ENCODE results near the gene ARMC6.

ARMC6 gene

DNA sequence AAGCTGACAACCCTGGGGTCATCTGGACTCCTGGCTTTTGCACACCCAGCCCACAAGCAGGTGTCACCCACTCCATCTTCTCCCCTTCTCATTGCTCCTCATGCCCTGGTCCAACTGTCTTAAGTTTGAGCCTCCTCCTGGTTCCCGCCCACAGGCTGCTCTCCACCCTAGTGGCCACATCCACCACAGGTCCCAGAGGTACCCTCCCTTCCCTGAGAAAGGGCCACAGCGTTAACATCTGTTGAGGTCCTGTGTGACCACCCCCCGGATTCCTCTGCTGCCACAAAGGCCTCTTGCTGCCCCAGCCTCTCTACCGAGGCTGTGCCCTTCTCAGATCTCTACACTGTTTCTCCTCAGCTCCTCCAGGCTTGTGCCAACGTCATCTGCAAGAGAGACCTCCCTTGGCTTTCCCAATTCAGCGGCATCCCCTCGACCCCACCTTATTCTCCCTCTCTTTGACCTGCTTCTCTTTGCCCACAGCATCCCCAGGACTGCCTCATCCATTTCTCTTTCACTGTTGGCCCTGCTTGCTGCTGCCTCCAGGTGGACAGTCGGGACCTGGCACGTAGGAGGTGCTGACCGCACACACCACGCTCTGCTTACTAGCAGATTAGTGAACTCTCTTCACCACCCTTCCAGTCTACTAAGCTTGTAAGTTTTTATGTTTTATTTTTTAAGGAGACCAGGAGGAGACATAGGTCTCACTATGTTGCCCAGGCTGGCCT lies 33.3 kb upstream of the ARMC6 start:
- H3K4me2 ChIP-seq (ENCODE audit: low read depth, low read length) = no peak overlapping the region
- H3K36me3 ChIP-seq (replicated peaks; ENCODE audit: insufficient read depth, low read length) = peaks cover 5% of the 10 kb centered on the region; the same call in 1 of the 2 replicates
- no peaks in the 10 kb centered on the region for H4K20me1 ChIP-seq (ENCODE audit: insufficient read depth, low read length)
- no peak overlapping the region for H3K9ac ChIP-seq (ENCODE audit: low read length)
- no peak overlapping the region for H2AFZ ChIP-seq (ENCODE audit: low read length)
- no peak overlapping the region for H3K4me3 ChIP-seq (ENCODE audit: low read length)
- no peak for DNase-seq
- H3K27me3 ChIP-seq (replicated peaks; ENCODE audit: insufficient read depth, low read length) = no peaks in the 10 kb centered on the region
- no peaks in the 10 kb centered on the region for H3F3A ChIP-seq (ENCODE audit: insufficient read depth, low read length)
- peaks cover 7% of the 10 kb centered on the region; the same call in 1 of the 2 replicates for H3K79me2 ChIP-seq (ENCODE audit: low read length)
- H3K27ac ChIP-seq (ENCODE audit: low read length) = no peak overlapping the region
- no peaks in the 10 kb centered on the region for H3K4me1 ChIP-seq (ENCODE audit: low read length)
- H3K9me3 ChIP-seq (replicated peaks; ENCODE audit: insufficient read depth, low read length) = no peaks in the 10 kb centered on the region
- TF ChIP-seq EZH2 (optimal IDR thresholded peaks at IDR 0.05; ENCODE audit: low read depth, low read length) (no peak), CTCF (IDR thresholded peaks at IDR 0.05; ENCODE audit: low read length) (peak; percentile 16)
- no peaks in the 10 kb centered on the region for H3K9me2 ChIP-seq (replicated peaks; ENCODE audit: insufficient read depth, low read length)

DNA sequence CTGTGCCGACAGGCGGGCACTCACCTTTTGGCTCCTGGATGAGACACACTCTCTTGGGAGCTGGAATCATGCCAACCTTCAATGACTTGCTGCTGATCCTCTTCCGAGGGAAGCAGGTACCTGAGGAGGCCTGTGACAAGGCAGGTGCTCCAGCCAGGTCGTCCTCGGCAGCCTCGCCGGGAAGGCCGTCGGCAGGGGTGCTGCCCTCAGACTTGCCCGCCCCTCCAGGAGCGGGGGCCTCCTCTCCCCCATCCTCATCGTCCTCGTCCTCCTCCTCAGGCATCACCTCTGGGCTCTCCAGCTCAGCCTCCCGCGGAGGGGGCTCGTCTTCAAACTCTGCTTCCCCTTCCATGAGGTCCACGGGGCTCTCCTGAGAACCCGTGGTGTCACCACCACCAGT lies 29.3 kb upstream of the ARMC6 start:
- Histone ChIP-seq H3K79me2 (ENCODE audit: low read length) (peaks cover 10% of the 10 kb centered on the region; the same call in 1 of the 2 replicates), H3K27me3 (replicated peaks; ENCODE audit: insufficient read depth, low read length) (no peaks in the 10 kb centered on the region), H3K9ac (ENCODE audit: low read length) (no peak overlapping the region), H4K20me1 (ENCODE audit: insufficient read depth, low read length) (no peaks in the 10 kb centered on the region), H3K36me3 (replicated peaks; ENCODE audit: insufficient read depth, low read length) (peaks cover 11% of the 10 kb centered on the region), H3K4me1 (ENCODE audit: low read length) (no peaks in the 10 kb centered on the region), H3K9me2 (replicated peaks; ENCODE audit: insufficient read depth, low read length) (no peaks in the 10 kb centered on the region), H3K9me3 (replicated peaks; ENCODE audit: insufficient read depth, low read length) (no peaks in the 10 kb centered on the region), H3K4me3 (ENCODE audit: low read length) (no peak overlapping the region), H3K27ac (ENCODE audit: low read length) (no peak overlapping the region), H2AFZ (ENCODE audit: low read length) (no peak overlapping the region), H3F3A (ENCODE audit: insufficient read depth, low read length) (no peaks in the 10 kb centered on the region), H3K4me2 (ENCODE audit: low read depth, low read length) (no peak overlapping the region)
- no peak for TF ChIP-seq EZH2 (optimal IDR thresholded peaks at IDR 0.05; ENCODE audit: low read depth, low read length)
- TF ChIP-seq EZH2phosphoT487 (IDR thresholded peaks at IDR 0.05; ENCODE audit: low read length) = no peak
- TF ChIP-seq CTCF (IDR thresholded peaks at IDR 0.05; ENCODE audit: low read length) = no peak
- no peak for DNase-seq

- Histone ChIP-seq H3K4me3 (ENCODE audit: low read length) (no peak overlapping the region), H3K4me2 (ENCODE audit: low read depth, low read length) (no peak overlapping the region), H3K27ac (ENCODE audit: low read length) (no peak overlapping the region), H3K9me3 (replicated peaks; ENCODE audit: insufficient read depth, low read length) (no peaks in the 10 kb centered on the region), H3K79me2 (ENCODE audit: low read length) (peaks cover 15% of the 10 kb centered on the region), H3F3A (ENCODE audit: insufficient read depth, low read length) (no peaks in the 10 kb centered on the region), H3K9ac (ENCODE audit: low read length) (no peak overlapping the region), H3K27me3 (replicated peaks; ENCODE audit: insufficient read depth, low read length) (no peaks in the 10 kb centered on the region), H3K36me3 (replicated peaks; ENCODE audit: insufficient read depth, low read length) (peaks cover 16% of the 10 kb centered on the region), H3K4me1 (ENCODE audit: low read length) (no peaks in the 10 kb centered on the region), H3K9me2 (replicated peaks; ENCODE audit: insufficient read depth, low read length) (no peaks in the 10 kb centered on the region), H4K20me1 (ENCODE audit: insufficient read depth, low read length) (no peaks in the 10 kb centered on the region), H2AFZ (ENCODE audit: low read length) (no peak overlapping the region)
- DNase-seq = no peak
- no peak for TF ChIP-seq CTCF (IDR thresholded peaks at IDR 0.05; ENCODE audit: low read length)
- TF ChIP-seq EZH2 (optimal IDR thresholded peaks at IDR 0.05; ENCODE audit: low read depth, low read length) = no peak
- no peak for TF ChIP-seq EZH2phosphoT487 (IDR thresholded peaks at IDR 0.05; ENCODE audit: low read length)
These were observed 27.2 kb upstream of the ARMC6 start for GRCh38 chr19:19006213-19006612.

Data from MM.1S (cell line).